Measurements from ENCODE around the gene ESRRG. TPM values are rescaled to one million over a fixed set of nuclear protein-coding genes. Genes with fewer than 3 reads are reported as not detected.

The ESRRG gene
- total RNA-seq, 2 donors from 2014 or later: not detected

- Histone ChIP-seq H3K36me3 (no peaks in the 10 kb centered on the region), H3K9me3 (no peaks in the 10 kb centered on the region), H3K4me1 (ENCODE audit: control insufficient read depth in 1 of 2, low read depth in 2 of 2) (peaks cover 0 to 7% of the 10 kb centered on the region in 2 donors), H3K27ac (no peak overlapping the region), H3K4me3 (peak overlapping the region; percentile 63), H3K27me3 (replicated peaks; ENCODE audit: insufficient read depth) (peaks cover 11% of the 10 kb centered on the region)
- no peak for TF ChIP-seq CTCF (IDR thresholded peaks at IDR 0.05)
- ATAC-seq (ENCODE audit: insufficient number of reproducible peaks, low FRiP score, low read depth) (no peak), DNase-seq (ENCODE audit: low spot score) (no peak)
Measured at GRCh38 chr1:216722821-216723220, 408 bp downstream of the ESRRG start.

- peaks cover 0 to 7% of the 10 kb centered on the region in 2 donors for H3K4me1 ChIP-seq (ENCODE audit: control insufficient read depth in 1 of 2, low read depth in 2 of 2)
- peaks cover 11% of the 10 kb centered on the region for H3K27me3 ChIP-seq (replicated peaks; ENCODE audit: insufficient read depth)
- DNase-seq (ENCODE audit: low spot score) (no peak), ATAC-seq (ENCODE audit: insufficient number of reproducible peaks, low FRiP score, low read depth) (no peak)
- no peak for TF ChIP-seq CTCF (IDR thresholded peaks at IDR 0.05)
- no peaks in the 10 kb centered on the region for H3K36me3 ChIP-seq
- no peak overlapping the region for H3K4me3 ChIP-seq
- no peak overlapping the region for H3K27ac ChIP-seq
- H3K9me3 ChIP-seq: no peaks in the 10 kb centered on the region
Measured at GRCh38 chr1:216721863-216722262, 1.4 kb downstream of the ESRRG start.

GRCh38 chr1:216721062-216721461 is 2.2 kb downstream of the ESRRG start:
- ATAC-seq (ENCODE audit: insufficient number of reproducible peaks, low FRiP score, low read depth) (no peak), DNase-seq (ENCODE audit: low spot score) (no peak)
- TF ChIP-seq CTCF (IDR thresholded peaks at IDR 0.05): no peak
- Histone ChIP-seq H3K9me3 (no peaks in the 10 kb centered on the region), H3K4me1 (ENCODE audit: control insufficient read depth in 1 of 2, low read depth in 2 of 2) (peaks cover 0 to 7% of the 10 kb centered on the region in 2 donors), H3K4me3 (no peak overlapping the region), H3K27ac (no peak overlapping the region), H3K36me3 (no peaks in the 10 kb centered on the region), H3K27me3 (replicated peaks; ENCODE audit: insufficient read depth) (peaks cover 11% of the 10 kb centered on the region)

GRCh38 chr1:216711712-216712111 is 11.5 kb downstream of the ESRRG start:
- no peak for ATAC-seq (ENCODE audit: insufficient number of reproducible peaks, low FRiP score, low read depth)
- DNase-seq (ENCODE audit: low spot score): no peak
- Histone ChIP-seq H3K36me3 (no peaks in the 10 kb centered on the region), H3K4me3 (no peak overlapping the region), H3K9me3 (no peaks in the 10 kb centered on the region), H3K27ac (no peak overlapping the region), H3K4me1 (ENCODE audit: control insufficient read depth in 1 of 2, low read depth in 2 of 2) (no peaks in the 10 kb centered on the region), H3K27me3 (replicated peaks; ENCODE audit: insufficient read depth) (no peaks in the 10 kb centered on the region)
- no peak for TF ChIP-seq CTCF (IDR thresholded peaks at IDR 0.05)

GRCh38 chr1:216710598-216711333 is 12.5 kb downstream of the ESRRG start:
- Histone ChIP-seq H3K4me3 (no peak overlapping the region), H3K27ac (no peak overlapping the region), H3K4me1 (ENCODE audit: control insufficient read depth in 1 of 2, low read depth in 2 of 2) (no peaks in the 10 kb centered on the region), H3K27me3 (replicated peaks; ENCODE audit: insufficient read depth) (no peaks in the 10 kb centered on the region), H3K9me3 (no peaks in the 10 kb centered on the region), H3K36me3 (no peaks in the 10 kb centered on the region)
- DNase-seq (ENCODE audit: low spot score) (no peak), ATAC-seq (ENCODE audit: insufficient number of reproducible peaks, low FRiP score, low read depth) (no peak)
- no peak for TF ChIP-seq CTCF (IDR thresholded peaks at IDR 0.05)

All from thoracic aorta (tissue), 2 donors.